NCI-H446 (cell line): ENCODE results near the gene RBM26.
"Not testable (repeated sequence)": the region's sequence is repeated elsewhere in the genome, so short reads cannot be mapped to it uniquely, and the experiment has no call there.

Source experiments
- DNase-seq, 2 experiments: peaks; one replicate each; lab custom pipeline; 2025; lab: John Stamatoyannopoulos, UW

RBM26 gene

DNA sequence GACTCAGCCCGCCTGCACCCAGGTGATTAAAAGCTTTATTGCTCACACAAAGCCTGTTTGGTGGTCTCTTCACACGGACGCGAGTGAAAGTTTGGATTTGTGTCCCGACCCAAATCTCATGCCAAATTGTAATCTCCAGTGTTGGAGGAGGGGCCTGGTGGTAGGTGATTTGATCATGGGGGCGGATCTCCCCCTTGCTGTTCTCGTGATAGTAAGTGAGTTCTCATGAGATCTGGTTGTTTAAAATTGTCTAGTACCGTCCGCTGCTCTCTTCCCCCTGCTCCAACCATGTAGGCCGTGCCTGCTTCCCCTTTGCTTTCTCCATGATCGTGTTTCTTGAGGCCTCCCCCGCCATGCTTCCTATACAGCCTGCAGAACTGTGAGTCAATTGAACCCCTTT lies 126.3 kb downstream of the RBM26 start:
- DNase-seq, result not testable (repeated sequence)

DNA sequence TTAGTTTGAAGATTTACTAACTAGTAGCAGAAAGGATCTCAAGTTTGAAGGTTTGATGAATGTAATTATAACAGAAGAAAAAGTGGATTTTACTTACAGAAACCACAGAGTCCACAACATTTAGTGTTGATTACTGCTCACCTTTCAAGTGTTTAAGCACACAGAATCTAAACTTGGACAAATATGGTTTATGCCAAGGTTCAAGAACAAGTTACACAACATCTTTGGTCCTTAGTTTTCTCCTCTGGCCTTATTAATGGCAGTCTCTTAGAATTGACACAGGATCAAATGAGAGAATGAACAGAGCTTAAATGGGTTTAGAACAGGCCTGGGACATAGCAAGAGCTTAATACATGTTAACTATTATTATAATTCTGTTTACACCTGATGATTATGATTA lies 133.0 kb downstream of the RBM26 start:
- no peak for DNase-seq

DNA sequence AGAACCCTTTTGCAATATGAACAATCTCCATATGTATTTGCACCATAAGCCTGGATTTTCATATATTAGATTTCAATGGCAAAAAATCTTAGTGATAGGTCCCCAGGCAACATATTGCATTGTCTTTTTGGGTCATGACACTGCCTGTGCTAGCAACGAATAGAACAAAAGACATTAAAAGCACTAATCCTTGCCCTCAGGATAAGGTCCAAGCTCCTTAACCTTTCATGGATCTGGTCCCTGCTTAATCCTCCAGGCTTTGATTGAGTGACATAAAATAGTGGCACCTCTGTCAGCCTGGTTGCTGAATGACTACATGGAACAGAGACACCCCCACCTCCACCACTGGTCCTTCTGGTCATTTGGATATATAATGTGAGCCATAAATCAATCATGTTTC lies 134.4 kb downstream of the RBM26 start:
- DNase-seq, result no peak

DNA sequence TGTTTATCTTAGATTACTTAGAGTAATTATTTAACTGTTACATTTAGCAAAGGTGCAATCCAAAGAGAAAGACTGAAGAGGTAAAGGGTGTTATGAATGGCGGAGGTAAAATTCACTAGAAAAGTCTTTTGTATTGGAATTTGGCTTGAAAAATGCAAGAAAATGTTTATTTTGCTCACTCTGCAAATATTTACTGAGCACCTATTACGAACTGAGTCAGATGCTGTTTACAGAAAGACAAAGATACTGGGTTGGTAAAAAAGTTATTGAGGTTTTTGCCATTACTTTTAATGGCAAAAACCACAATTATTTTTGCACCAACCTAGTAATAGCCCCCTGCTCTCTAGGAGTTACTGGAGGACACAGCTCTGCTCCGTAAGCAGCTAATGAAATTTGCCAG lies 135.2 kb downstream of the RBM26 start:
- no peak for DNase-seq
